ENCODE results near the gene ZNRD2.

The ZNRD2 gene

DNA sequence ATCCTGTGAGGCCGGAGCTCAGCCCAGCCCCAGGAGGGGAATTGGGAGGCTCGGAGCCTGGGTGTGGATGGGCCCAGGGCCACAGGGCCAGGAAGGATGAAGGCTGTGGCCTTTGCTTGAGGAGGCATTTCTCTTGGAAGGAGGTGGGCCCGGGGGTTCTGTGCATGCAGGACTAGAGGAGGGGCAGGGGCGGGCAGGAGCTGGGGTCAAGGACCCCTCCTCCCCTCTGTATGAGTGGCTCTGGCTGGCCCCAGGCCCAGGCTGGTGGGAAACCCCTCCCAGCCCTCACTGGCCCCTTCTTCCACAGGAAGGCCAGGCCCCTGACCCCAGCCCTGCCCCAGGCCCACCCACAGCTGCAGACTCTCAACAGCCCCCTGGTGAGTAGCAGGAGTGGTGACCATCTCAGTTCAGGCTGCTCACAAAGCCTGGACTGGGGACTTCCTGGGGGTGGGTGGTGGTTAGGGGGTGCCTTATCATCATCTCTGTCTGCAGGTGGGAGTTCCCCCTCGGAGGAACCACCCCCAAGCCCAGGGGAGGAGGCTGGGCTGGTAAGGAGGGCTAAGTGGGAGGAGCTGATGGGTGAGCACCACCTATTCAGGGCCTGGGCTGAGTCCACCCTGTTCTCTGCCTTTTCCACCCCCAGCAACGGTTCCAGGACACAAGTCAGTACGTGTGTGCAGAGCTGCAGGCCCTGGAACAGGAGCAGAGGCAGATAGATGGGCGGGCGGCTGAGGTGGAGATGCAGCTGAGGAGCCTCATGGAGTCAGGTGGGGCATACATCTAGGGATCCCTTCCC is 19.4 kb downstream of the ZNRD2 start:
- H3K27ac Mint-ChIP-seq = peak overlapping the region; percentile 97
- DNase-seq (peak; percentile 64), ATAC-seq (replicated peaks) (peak; percentile 35 to 43)
- no peaks in the 10 kb centered on the region for H3K9me3 Mint-ChIP-seq
- peaks cover 45 to 67% of the 10 kb centered on the region in 2 donors for H3K36me3 Mint-ChIP-seq
- H3K4me3 Mint-ChIP-seq = peak overlapping the region; percentile 78
- H3K27me3 Mint-ChIP-seq = no peaks in the 10 kb centered on the region
- H3K4me1 Mint-ChIP-seq = peaks cover 40 to 68% of the 10 kb centered on the region in 2 donors

DNA sequence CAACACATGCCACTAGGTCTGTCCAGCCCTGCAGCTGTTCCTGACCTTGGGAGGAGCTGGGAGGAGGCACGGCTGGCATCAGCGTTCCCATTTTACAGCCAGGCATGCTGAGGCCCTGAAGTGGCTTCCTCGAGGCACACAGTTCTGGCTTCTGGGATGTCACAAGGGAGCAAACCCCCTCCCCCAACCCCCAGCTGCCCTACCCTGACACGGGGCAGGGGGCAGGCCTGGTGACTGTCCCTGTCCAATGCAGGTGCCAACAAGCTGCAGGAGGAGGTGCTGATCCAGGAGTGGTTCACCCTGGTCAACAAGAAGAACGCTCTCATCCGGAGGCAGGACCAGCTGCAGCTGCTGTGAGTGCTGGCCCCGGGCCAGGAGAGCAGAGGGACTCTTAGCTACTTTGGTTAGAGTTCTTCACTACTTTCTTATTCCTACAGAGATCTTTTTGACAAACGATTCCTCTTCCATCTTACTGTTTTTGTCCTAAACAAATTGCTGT is 20.0 kb downstream of the ZNRD2 start:
- Mint-ChIP-seq H3K4me3 (no peak overlapping the region), H3K9me3 (no peaks in the 10 kb centered on the region), H3K27ac (peak overlapping the region; percentile 76), H3K4me1 (peaks cover 43 to 74% of the 10 kb centered on the region in 2 donors), H3K36me3 (peaks cover 48 to 70% of the 10 kb centered on the region in 2 donors), H3K27me3 (no peaks in the 10 kb centered on the region)
- no peak for DNase-seq
- ATAC-seq (replicated peaks) = no peak

DNA sequence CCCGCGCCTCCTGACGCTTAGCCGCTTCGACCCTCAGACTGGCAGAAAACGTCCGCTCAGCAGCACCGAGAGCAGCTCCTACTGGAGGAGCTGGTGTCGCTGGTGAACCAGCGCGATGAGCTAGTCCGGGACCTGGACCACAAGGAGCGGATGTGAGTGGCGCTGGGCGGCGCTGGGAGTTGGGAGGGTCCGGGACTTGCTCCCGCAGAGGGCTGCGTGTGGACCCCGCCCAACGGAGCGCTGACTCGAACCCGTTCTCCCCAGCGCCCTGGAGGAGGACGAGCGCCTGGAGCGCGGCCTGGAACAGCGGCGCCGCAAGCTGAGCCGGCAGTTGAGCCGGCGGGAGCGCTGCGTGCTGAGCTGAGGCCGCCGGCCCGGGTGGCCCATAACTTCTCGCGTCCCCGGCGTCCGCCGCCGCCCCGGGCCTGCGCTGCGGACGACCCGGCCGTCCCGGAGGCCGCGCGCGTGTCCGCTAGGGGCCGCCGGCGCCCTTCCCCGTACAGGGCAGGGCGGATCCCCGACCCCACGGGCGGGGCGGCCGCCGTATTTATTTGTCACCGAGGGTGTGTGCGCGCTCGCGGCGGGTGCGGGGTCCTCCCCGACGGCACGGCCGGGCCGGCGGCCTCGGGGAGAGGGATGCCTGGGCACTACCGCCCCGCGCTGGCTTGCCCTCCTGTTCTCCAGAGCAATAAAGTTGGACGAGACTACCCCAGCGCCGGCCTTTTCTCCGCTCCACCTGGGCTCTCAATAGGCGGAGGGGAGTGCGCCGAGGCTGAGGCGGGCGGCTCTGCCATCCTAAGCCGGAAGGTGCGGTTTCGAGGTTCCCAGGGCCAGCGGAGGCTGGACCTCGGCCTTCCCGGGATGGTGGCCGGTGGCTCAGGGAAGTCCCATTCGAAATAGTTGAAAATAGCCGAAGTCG is 21.9 kb downstream of the ZNRD2 start:
- Mint-ChIP-seq H3K4me3 (no peak overlapping the region), H3K36me3 (peaks cover 41 to 65% of the 10 kb centered on the region in 2 donors), H3K27ac (no peak overlapping the region), H3K4me1 (peaks cover 37 to 64% of the 10 kb centered on the region in 2 donors), H3K27me3 (no peaks in the 10 kb centered on the region), H3K9me3 (no peaks in the 10 kb centered on the region)
- ATAC-seq (replicated peaks) (no peak), DNase-seq (no peak)

- no peaks in the 10 kb centered on the region for H3K27me3 Mint-ChIP-seq
Measured at GRCh38 chr11:65592858-65593517, 22.7 kb downstream of the ZNRD2 start.

GRCh38 chr11:65593518-65594414 is 23.5 kb downstream of the ZNRD2 start:
- H3K27ac Mint-ChIP-seq = peak overlapping the region; percentile 51
- H3K4me3 Mint-ChIP-seq = no peak overlapping the region

More at GRCh38 chr11:65592858-65593517, 22.7 kb downstream of the ZNRD2 start:
- Mint-ChIP-seq H3K4me1 (peaks cover 30 to 56% of the 10 kb centered on the region in 2 donors), H3K9me3 (no peaks in the 10 kb centered on the region), H3K4me3 (no peak overlapping the region), H3K36me3 (peaks cover 47 to 64% of the 10 kb centered on the region in 2 donors), H3K27ac (peak overlapping the region; percentile 51)
- ATAC-seq (replicated peaks) = no peak
- no peak for DNase-seq

DNA sequence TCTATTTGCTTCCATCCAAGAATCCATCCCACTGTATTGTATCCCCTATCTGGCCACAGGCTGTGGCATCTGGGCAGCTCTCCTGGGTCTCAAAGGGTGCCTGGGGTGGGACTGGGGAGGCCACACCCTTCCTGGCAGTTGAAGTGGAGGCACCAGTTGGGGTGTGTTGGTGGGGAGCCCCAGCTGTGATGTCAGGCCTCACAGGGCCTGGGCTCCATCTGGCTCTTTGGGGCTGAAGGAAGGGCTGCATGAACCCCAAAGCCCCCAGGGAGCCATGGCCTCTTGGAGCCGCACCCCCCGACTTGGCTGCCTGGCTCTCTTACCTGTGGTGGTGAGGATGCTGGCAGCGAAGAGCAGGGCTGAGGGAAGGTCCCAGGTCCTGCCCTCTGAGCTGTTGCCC is 24.9 kb downstream of the ZNRD2 start:
- ATAC-seq (replicated peaks) (peak in 1 of 2 donors; percentile 14), DNase-seq (no peak)
- Mint-ChIP-seq H3K27ac (peak overlapping the region; percentile 31), H3K9me3 (no peaks in the 10 kb centered on the region), H3K27me3 (no peaks in the 10 kb centered on the region), H3K36me3 (peaks cover 39 to 56% of the 10 kb centered on the region in 2 donors), H3K4me3 (no peak overlapping the region), H3K4me1 (peaks cover 14 to 35% of the 10 kb centered on the region in 2 donors)

More at GRCh38 chr11:65593518-65594414, 23.5 kb downstream of the ZNRD2 start:
- Mint-ChIP-seq H3K27me3 (no peaks in the 10 kb centered on the region), H3K36me3 (peaks cover 42 to 61% of the 10 kb centered on the region in 2 donors), H3K4me1 (peaks cover 23 to 48% of the 10 kb centered on the region in 2 donors), H3K9me3 (no peaks in the 10 kb centered on the region)
- ATAC-seq (replicated peaks) = peak; percentile 28 to 61
- no peak for DNase-seq

DNA sequence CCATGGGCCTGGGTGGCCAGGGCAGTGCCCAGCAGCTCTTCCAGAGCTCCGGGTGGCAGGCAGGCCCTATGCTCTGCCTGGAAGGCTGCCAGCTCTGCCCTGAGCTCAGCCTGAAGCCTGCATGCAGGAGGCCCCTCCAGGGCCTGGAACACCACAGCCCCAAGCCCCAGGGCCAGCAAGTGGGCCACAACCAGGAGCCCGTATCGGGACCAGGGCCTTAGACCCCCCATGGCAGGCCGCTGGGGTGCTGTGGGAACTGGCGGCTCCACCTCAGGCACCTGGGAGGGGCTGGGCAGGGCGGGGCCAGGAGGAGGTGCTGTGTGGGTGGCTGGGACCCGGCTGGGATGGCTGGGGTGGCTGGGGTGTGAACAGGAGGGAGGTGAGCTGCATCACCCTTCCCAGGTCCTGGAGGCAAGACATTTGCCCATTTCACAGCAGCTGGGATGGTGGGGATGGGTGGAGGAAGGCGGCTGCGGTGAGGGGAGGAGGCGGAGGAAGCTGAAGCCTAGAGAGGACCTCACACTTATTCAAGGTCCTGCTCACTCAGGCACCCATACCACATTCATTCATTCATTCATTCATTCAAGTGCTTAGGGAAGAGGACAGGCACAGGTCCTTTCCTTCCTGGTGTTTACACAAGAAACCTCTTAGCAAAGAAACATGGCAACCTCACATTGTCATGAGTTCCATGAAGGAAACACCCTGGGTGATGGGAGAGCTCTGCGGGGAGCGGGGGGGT is 25.4 kb downstream of the ZNRD2 start, which contains the start of gene KCNK7:
Gene KCNK7 (minus strand): TSS at position 258 of the 739 bp plus-strand sequence. CDS start 28 bp downstream, at position 230.
- H3K4me1 Mint-ChIP-seq = peaks cover 9 to 31% of the 10 kb centered on the region in 2 donors
- H3K4me3 Mint-ChIP-seq = peak within 1 kb of the TSS; percentile 37 to 42
- H3K27ac Mint-ChIP-seq = peak within 1 kb of the TSS; percentile 72

GRCh38 chr11:65596520-65596919 is 26.2 kb downstream of the ZNRD2 start:
- ATAC-seq (replicated peaks) (no peak), DNase-seq (no peak)
- Mint-ChIP-seq H3K4me1 (peaks cover 9 to 35% of the 10 kb centered on the region in 2 donors), H3K4me3 (peak overlapping the region in 1 of 2 donors; percentile 37), H3K9me3 (no peaks in the 10 kb centered on the region), H3K27me3 (no peaks in the 10 kb centered on the region), H3K27ac (no peak overlapping the region), H3K36me3 (peaks cover 33 to 47% of the 10 kb centered on the region in 2 donors)

More for the DNA sequence above, 25.4 kb downstream of the ZNRD2 start, which contains the start of gene KCNK7:
- DNase-seq (no peak), ATAC-seq (replicated peaks) (peak in 1 of 2 donors; percentile 20)
- Mint-ChIP-seq H3K27me3 (no peaks in the 10 kb centered on the region), H3K9me3 (no peaks in the 10 kb centered on the region), H3K36me3 (peaks cover 34 to 51% of the 10 kb centered on the region in 2 donors)

- ATAC-seq (replicated peaks) (no peak), DNase-seq (no peak)
- Mint-ChIP-seq H3K4me1 (peaks cover 12 to 38% of the 10 kb centered on the region in 2 donors), H3K4me3 (no peak overlapping the region), H3K27me3 (no peaks in the 10 kb centered on the region), H3K27ac (peak overlapping the region; percentile 25), H3K36me3 (peaks cover 38 to 49% of the 10 kb centered on the region in 2 donors), H3K9me3 (no peaks in the 10 kb centered on the region)
Measured at GRCh38 chr11:65598258-65598699, 28.0 kb downstream of the ZNRD2 start.

- Mint-ChIP-seq H3K9me3 (no peaks in the 10 kb centered on the region), H3K36me3 (peaks cover 37 to 46% of the 10 kb centered on the region in 2 donors), H3K27me3 (no peaks in the 10 kb centered on the region), H3K4me1 (peaks cover 14 to 36% of the 10 kb centered on the region in 2 donors), H3K27ac (peak overlapping the region; percentile 39), H3K4me3 (no peak overlapping the region)
- ATAC-seq (replicated peaks) (no peak), DNase-seq (no peak)
Measured at GRCh38 chr11:65599216-65599954, 29.1 kb downstream of the ZNRD2 start.

DNA sequence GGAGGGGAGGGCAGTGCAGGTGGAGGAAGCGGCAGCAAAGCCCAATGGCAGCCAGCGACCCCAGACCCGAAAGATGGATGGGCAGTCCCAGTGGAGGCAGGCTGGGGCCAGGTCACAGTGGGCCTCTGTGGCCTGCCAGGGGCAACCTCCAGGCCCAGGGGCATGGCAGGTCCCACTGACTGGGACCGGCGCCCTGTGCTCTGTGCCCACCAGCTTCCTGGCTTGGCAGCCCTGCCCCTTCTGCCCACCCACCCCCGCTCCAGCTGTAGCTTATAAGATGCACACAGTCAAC is 29.6 kb downstream of the ZNRD2 start:
- Mint-ChIP-seq H3K27ac (no peak overlapping the region), H3K4me1 (peaks cover 14 to 35% of the 10 kb centered on the region in 2 donors), H3K9me3 (no peaks in the 10 kb centered on the region), H3K4me3 (no peak overlapping the region), H3K36me3 (peaks cover 39 to 50% of the 10 kb centered on the region in 2 donors), H3K27me3 (no peaks in the 10 kb centered on the region)
- ATAC-seq (replicated peaks) = no peak
- no peak for DNase-seq

DNA sequence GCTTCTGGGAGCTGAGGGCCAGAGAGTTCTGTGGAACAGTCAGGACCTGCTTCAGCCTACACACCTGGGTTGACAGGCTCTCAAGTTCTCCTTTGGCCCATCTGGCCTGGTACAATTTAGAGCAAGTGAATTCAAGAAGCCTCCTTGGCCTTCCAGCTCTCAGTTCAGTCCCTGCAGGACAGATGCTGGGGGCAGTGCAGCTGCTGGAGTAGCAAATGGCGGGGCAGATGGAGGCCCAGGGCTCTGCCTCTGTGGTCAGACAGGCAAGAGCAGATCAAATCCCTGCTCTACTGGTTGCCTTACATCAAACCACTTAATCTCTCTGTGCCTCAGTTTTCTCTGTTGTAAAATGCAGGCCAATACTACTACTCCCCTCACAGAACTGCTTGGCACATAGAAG is 34.0 kb downstream of the ZNRD2 start:
- no peak for DNase-seq
- H3K27ac Mint-ChIP-seq = peak overlapping the region; percentile 42
- no peaks in the 10 kb centered on the region for H3K27me3 Mint-ChIP-seq
- H3K36me3 Mint-ChIP-seq = peaks cover 40 to 52% of the 10 kb centered on the region in 2 donors
- no peak for ATAC-seq (replicated peaks)
- H3K4me1 Mint-ChIP-seq = peaks cover 15 to 26% of the 10 kb centered on the region in 2 donors
- H3K4me3 Mint-ChIP-seq = no peak overlapping the region
- H3K9me3 Mint-ChIP-seq = no peaks in the 10 kb centered on the region
